WTC11 (cell line): ENCODE measurements around the gene RAMP3. TPM values are rescaled to one million over a fixed set of nuclear protein-coding genes. Genes with fewer than 3 reads are reported as not detected.

Source experiments
- ATAC-seq: fragments of 200-7000 bp; cut with Tn5 transposase; 2 replicates; pipeline ENCODE4 v1.10.0; 2021; ENCODE audit warnings: mild to moderate bottlenecking, moderate library complexity
- CTCF ChIA-PET: fragments of 300-600 bp; sonication (Branson Sonifier 250); formaldehyde crosslinking; loops from one replicate; lab custom pipeline; 2021; ENCODE audit warnings: antibody characterized with exemption; lab: Charles Lee
- POLR2A ChIA-PET: fragments of 350-600 bp; sonication (Branson Sonifier 250); formaldehyde crosslinking; loops from one replicate; lab custom pipeline; 2021; ENCODE audit warnings: antibody characterized with exemption; lab: Charles Lee
- DNase-seq: peaks from one replicate; pipeline ENCODE4 v3.0.0; 2021; ENCODE audit warnings: low spot score
- H3K27ac Mint-ChIP-seq: 2 replicates; pipeline ENCODE4 v1.8.0; 2021; ENCODE audit warnings: mixed read lengths
- H3K27me3 Mint-ChIP-seq: 2 replicates; pipeline ENCODE4 v1.8.0; 2021; ENCODE audit warnings: low read depth, mild to moderate bottlenecking, moderate library complexity, mixed read lengths
- H3K36me3 Mint-ChIP-seq: 2 replicates; pipeline ENCODE4 v1.8.0; 2021; ENCODE audit warnings: mixed read lengths
- H3K4me1 Mint-ChIP-seq: 2 replicates; pipeline ENCODE4 v1.8.0; 2022; ENCODE audit warnings: mixed read lengths
- H3K4me3 Mint-ChIP-seq: 2 replicates; pipeline ENCODE4 v1.8.0; 2021; ENCODE audit warnings: mild to moderate bottlenecking, moderate library complexity, mixed read lengths
- H3K9me3 Mint-ChIP-seq: 2 replicates; pipeline ENCODE4 v1.8.0; 2021; ENCODE audit warnings: mixed read lengths
- ATF1 ChIP-seq: sonication (generic); formaldehyde crosslinking; IDR thresholded peaks from 2 replicates; pipeline ENCODE4 v1.8.1; 2023; ENCODE audit warnings: mild to moderate bottlenecking, moderate library complexity, missing genetic modification reagents
- CREM ChIP-seq: sonication (generic); formaldehyde crosslinking; IDR thresholded peaks from 2 replicates; pipeline ENCODE4 v1.8.1; 2022; ENCODE audit warnings: mild to moderate bottlenecking, missing genetic modification reagents, moderate library complexity
- FOXK1 ChIP-seq: sonication (generic); formaldehyde crosslinking; IDR thresholded peaks from 2 replicates; pipeline ENCODE4 v1.8.0; 2022; ENCODE audit warnings: mild to moderate bottlenecking, moderate library complexity, missing genetic modification reagents
- FOXP1 ChIP-seq: sonication (generic); formaldehyde crosslinking; IDR thresholded peaks from 2 replicates; pipeline ENCODE4 v1.8.0; 2022; ENCODE audit warnings: missing genetic modification reagents, mild to moderate bottlenecking, moderate library complexity, borderline replicate concordance
- GRHL2 ChIP-seq: fragments of 250-450 bp; sonication (Bioruptor Pico); IDR thresholded peaks from 2 replicates; pipeline ENCODE4 v1.8.0; 2022; ENCODE audit warnings: mild to moderate bottlenecking, moderate library complexity; ENCODE audit not compliant: insufficient replicate concordance, severe bottlenecking
- GTF2I ChIP-seq: fragments of 250-450 bp; sonication (Bioruptor Pico); conservative IDR thresholded peaks from 2 replicates; pipeline ENCODE4 v1.4.0; 2021; ENCODE audit warnings: mild to moderate bottlenecking
- HMGA2 ChIP-seq: fragments of 250-450 bp; sonication (Bioruptor Pico); IDR thresholded peaks from 2 replicates; pipeline ENCODE4 v1.4.0; 2021; ENCODE audit warnings: mild to moderate bottlenecking, moderate library complexity
- JUN ChIP-seq: sonication (generic); formaldehyde crosslinking; IDR thresholded peaks from 2 replicates; pipeline ENCODE4 v1.8.0; 2023; ENCODE audit warnings: mild to moderate bottlenecking, missing genetic modification reagents
- KAT7 ChIP-seq: sonication (generic); formaldehyde crosslinking; IDR thresholded peaks from 2 replicates; pipeline ENCODE4 v1.8.1; 2023; ENCODE audit warnings: missing genetic modification reagents, mild to moderate bottlenecking, borderline replicate concordance
- RELA ChIP-seq: sonication (generic); formaldehyde crosslinking; IDR thresholded peaks from 2 replicates; pipeline ENCODE4 v1.8.1; 2022; ENCODE audit warnings: missing genetic modification reagents, mild to moderate bottlenecking, borderline replicate concordance
- ZNF232 ChIP-seq: sonication (generic); formaldehyde crosslinking; IDR thresholded peaks from 2 replicates; pipeline ENCODE4 v1.8.0; 2022; ENCODE audit warnings: mild to moderate bottlenecking, missing genetic modification reagents
- total RNA-seq: library from RNA; stranded (reverse); gene quantifications from 3 replicates; pipeline ENCODE4 v1.2.3, GENCODE V29; 2021
- TF ChIP-seq, protein P1 (sequence below): fragments of 250-450 bp; sonication (Bioruptor Pico); IDR thresholded peaks from 2 replicates; pipeline ENCODE4 v2.1.2; 2022; ENCODE audit warnings: mild to moderate bottlenecking, moderate library complexity
- TF ChIP-seq, protein P2 (sequence below): sonication (generic); formaldehyde crosslinking; conservative IDR thresholded peaks from 2 replicates; pipeline ENCODE4 v1.8.1; 2022; ENCODE audit warnings: mild to moderate bottlenecking, missing genetic modification reagents
- TF ChIP-seq, protein P3 (sequence below): sonication (generic); formaldehyde crosslinking; IDR thresholded peaks from 2 replicates; pipeline ENCODE4 v1.8.1; 2023; ENCODE audit warnings: mild to moderate bottlenecking, moderate library complexity, missing genetic modification reagents
- TF ChIP-seq, protein P4 (sequence below): sonication (generic); formaldehyde crosslinking; conservative IDR thresholded peaks from 2 replicates; pipeline ENCODE4 v1.8.1; 2023; ENCODE audit warnings: mild to moderate bottlenecking, low read depth, missing genetic modification reagents, moderate library complexity
- TF ChIP-seq, protein P5 (sequence below): fragments of 250-450 bp; sonication (Bioruptor Pico); IDR thresholded peaks from 2 replicates; pipeline ENCODE4 v1.9.0; 2021; ENCODE audit warnings: mild to moderate bottlenecking
- TF ChIP-seq, protein P6 (sequence below): sonication (generic); formaldehyde crosslinking; IDR thresholded peaks from 2 replicates; pipeline ENCODE4 v1.8.0; 2022; ENCODE audit warnings: mild to moderate bottlenecking, missing genetic modification reagents

The RAMP3 gene
- total RNA-seq, 1 experiment from 2014 or later = 0.85 TPM

DNA sequence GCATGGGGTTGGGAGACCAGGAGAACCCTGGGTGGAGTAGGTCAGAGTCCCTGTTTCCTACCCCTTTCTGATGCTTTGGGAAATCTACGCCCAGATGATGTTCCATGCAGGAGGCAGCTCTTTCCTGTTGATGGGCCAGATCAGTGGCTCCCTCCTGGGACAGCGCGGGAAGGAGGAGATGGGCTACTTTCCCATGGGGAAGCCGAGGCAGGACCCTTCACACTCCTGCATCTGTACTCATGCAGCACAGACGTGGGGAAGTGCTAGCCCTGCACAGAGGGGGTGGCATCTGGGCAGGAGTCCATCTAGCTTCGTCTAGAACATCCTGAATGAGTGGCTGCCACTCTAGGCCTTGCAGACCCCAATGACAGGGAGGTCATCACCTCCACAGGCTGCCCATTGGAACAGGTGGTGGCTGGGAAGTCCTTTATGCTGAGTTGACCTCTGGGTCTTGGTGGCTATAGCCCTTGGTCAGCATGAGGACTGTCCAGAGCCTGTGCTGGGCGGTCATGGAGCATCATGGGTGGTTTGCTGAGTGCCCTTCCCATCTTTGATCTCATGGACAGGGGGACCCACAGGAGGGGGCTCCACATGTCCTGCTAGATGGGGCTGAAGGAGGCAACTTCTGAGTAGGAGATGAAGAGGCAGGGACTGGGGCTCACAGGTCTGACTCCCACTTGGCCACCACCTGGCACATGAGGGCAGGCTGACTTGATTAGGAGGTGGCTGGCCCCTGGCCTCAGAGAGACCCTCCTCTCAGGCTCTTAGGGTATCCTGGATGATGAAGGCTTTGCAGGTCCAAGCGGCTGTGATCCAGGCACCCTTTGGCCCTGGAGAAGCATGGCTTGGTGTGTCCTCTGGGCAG, 24.6 kb downstream of the RAMP3 start:
- TF ChIP-seq, protein P1, sequence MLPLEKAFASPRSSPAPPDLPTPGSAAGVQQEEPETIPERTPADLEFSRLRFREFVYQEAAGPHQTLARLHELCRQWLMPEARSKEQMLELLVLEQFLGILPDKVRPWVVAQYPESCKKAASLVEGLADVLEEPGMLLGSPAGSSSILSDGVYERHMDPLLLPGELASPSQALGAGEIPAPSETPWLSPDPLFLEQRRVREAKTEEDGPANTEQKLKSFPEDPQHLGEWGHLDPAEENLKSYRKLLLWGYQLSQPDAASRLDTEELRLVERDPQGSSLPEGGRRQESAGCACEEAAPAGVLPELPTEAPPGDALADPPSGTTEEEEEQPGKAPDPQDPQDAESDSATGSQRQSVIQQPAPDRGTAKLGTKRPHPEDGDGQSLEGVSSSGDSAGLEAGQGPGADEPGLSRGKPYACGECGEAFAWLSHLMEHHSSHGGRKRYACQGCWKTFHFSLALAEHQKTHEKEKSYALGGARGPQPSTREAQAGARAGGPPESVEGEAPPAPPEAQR (CRISPR knock-in tag) = no peak
- TF ChIP-seq KAT7 = no peak
- no peak for TF ChIP-seq FOXP1 (CRISPR knock-in tag)
- TF ChIP-seq HMGA2 = no peak
- TF ChIP-seq, protein P2, sequence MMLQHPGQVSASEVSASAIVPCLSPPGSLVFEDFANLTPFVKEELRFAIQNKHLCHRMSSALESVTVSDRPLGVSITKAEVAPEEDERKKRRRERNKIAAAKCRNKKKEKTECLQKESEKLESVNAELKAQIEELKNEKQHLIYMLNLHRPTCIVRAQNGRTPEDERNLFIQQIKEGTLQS (CRISPR knock-in tag) = no peak
- TF ChIP-seq, protein P3, sequence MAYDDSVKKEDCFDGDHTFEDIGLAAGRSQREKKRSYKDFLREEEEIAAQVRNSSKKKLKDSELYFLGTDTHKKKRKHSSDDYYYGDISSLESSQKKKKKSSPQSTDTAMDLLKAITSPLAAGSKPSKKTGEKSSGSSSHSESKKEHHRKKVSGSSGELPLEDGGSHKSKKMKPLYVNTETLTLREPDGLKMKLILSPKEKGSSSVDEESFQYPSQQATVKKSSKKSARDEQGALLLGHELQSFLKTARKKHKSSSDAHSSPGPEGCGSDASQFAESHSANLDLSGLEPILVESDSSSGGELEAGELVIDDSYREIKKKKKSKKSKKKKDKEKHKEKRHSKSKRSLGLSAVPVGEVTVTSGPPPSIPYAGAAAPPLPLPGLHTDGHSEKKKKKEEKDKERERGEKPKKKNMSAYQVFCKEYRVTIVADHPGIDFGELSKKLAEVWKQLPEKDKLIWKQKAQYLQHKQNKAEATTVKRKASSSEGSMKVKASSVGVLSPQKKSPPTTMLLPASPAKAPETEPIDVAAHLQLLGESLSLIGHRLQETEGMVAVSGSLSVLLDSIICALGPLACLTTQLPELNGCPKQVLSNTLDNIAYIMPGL = no peak
- no peak for TF ChIP-seq ZNF232 (CRISPR knock-in tag)
- TF ChIP-seq, protein P4, sequence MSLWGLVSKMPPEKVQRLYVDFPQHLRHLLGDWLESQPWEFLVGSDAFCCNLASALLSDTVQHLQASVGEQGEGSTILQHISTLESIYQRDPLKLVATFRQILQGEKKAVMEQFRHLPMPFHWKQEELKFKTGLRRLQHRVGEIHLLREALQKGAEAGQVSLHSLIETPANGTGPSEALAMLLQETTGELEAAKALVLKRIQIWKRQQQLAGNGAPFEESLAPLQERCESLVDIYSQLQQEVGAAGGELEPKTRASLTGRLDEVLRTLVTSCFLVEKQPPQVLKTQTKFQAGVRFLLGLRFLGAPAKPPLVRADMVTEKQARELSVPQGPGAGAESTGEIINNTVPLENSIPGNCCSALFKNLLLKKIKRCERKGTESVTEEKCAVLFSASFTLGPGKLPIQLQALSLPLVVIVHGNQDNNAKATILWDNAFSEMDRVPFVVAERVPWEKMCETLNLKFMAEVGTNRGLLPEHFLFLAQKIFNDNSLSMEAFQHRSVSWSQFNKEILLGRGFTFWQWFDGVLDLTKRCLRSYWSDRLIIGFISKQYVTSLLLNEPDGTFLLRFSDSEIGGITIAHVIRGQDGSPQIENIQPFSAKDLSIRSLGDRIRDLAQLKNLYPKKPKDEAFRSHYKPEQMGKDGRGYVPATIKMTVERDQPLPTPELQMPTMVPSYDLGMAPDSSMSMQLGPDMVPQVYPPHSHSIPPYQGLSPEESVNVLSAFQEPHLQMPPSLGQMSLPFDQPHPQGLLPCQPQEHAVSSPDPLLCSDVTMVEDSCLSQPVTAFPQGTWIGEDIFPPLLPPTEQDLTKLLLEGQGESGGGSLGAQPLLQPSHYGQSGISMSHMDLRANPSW = no peak
- no peaks in the 10 kb centered on the region for H3K36me3 Mint-ChIP-seq
- CTCF ChIA-PET = no interaction called here
- POLR2A ChIA-PET = interaction anchor here (1.0 kb wide), 1 partner anchor 24 kb away, joined by 3 read pairs; the partner anchor contains the start of gene RAMP3
- no peak overlapping the region for H3K27ac Mint-ChIP-seq
- H3K27me3 Mint-ChIP-seq = peaks cover 5% of the 10 kb centered on the region; the same call in 1 of the 2 replicates
- H3K4me3 Mint-ChIP-seq = no peak overlapping the region
- no peaks in the 10 kb centered on the region for H3K4me1 Mint-ChIP-seq
- ATAC-seq (no peak), DNase-seq (no peak)
- no peaks in the 10 kb centered on the region for H3K9me3 Mint-ChIP-seq

DNA sequence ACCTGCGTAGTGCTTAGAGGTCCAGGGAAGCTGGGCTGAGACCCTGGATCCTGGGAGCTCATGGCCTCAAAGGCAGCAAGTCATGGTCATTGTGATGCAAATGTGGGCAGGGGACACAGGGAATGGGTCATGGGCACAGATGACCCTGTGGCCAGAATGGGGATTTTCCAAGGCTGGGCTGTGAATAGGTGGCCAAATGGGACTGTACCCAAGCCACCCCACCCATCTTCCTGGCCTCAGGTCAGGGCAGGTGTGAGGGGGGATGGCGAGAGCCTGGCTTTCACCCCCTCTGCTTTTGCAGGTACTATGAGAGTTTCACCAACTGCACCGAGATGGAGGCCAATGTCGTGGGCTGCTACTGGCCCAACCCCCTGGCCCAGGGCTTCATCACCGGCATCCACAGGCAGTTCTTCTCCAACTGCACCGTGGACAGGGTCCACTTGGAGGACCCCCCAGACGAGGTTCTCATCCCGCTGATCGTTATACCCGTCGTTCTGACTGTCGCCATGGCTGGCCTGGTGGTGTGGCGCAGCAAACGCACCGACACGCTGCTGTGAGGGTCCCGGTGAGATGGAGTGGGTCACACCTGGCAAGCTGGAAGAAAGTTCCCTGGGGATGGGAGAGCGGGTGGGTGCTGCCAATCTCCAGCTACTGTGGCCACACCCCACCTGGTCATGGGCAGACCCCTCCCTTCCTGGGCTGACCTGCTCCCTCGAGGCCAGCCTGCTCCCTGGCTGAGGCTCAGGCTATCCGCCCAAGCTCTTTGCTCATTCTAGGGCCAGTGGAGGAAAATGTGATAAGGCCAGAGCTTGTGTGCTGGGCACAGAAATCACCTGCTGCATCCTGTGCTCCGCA, 25.5 kb downstream of the RAMP3 start:
- H3K27me3 Mint-ChIP-seq = peaks cover 5% of the 10 kb centered on the region; the same call in 1 of the 2 replicates
- TF ChIP-seq, protein P5, sequence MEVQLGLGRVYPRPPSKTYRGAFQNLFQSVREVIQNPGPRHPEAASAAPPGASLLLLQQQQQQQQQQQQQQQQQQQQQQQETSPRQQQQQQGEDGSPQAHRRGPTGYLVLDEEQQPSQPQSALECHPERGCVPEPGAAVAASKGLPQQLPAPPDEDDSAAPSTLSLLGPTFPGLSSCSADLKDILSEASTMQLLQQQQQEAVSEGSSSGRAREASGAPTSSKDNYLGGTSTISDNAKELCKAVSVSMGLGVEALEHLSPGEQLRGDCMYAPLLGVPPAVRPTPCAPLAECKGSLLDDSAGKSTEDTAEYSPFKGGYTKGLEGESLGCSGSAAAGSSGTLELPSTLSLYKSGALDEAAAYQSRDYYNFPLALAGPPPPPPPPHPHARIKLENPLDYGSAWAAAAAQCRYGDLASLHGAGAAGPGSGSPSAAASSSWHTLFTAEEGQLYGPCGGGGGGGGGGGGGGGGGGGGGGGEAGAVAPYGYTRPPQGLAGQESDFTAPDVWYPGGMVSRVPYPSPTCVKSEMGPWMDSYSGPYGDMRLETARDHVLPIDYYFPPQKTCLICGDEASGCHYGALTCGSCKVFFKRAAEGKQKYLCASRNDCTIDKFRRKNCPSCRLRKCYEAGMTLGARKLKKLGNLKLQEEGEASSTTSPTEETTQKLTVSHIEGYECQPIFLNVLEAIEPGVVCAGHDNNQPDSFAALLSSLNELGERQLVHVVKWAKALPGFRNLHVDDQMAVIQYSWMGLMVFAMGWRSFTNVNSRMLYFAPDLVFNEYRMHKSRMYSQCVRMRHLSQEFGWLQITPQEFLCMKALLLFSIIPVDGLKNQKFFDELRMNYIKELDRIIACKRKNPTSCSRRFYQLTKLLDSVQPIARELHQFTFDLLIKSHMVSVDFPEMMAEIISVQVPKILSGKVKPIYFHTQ (CRISPR knock-in tag) = no peak
- no peak for TF ChIP-seq RELA (CRISPR knock-in tag)
- no peak for TF ChIP-seq GRHL2
- TF ChIP-seq JUN (CRISPR knock-in tag) = no peak
- TF ChIP-seq ATF1 (CRISPR knock-in tag) = no peak
- TF ChIP-seq GTF2I = no peak
- TF ChIP-seq, protein P6, sequence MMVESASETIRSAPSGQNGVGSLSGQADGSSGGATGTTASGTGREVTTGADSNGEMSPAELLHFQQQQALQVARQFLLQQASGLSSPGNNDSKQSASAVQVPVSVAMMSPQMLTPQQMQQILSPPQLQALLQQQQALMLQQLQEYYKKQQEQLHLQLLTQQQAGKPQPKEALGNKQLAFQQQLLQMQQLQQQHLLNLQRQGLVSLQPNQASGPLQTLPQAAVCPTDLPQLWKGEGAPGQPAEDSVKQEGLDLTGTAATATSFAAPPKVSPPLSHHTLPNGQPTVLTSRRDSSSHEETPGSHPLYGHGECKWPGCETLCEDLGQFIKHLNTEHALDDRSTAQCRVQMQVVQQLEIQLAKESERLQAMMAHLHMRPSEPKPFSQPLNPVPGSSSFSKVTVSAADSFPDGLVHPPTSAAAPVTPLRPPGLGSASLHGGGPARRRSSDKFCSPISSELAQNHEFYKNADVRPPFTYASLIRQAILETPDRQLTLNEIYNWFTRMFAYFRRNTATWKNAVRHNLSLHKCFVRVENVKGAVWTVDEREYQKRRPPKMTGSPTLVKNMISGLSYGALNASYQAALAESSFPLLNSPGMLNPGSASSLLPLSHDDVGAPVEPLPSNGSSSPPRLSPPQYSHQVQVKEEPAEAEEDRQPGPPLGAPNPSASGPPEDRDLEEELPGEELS (CRISPR knock-in tag) = no peak
- TF ChIP-seq CREM (CRISPR knock-in tag) = no peak
- TF ChIP-seq FOXK1 = no peak
- TF ChIP-seq, all 79 proteins: peak for 0
- ChIA-PET POLR2A (no interaction called here), CTCF (no interaction called here)
- Mint-ChIP-seq H3K27ac (no peak overlapping the region), H3K9me3 (no peaks in the 10 kb centered on the region), H3K36me3 (no peaks in the 10 kb centered on the region), H3K4me3 (no peak overlapping the region), H3K4me1 (no peaks in the 10 kb centered on the region)
- ATAC-seq = no peak
- no peak for DNase-seq
